BJ (cell line): Measurements from ENCODE around the gene CLEC20A. TPM values are rescaled to one million over a fixed set of nuclear protein-coding genes. Genes with fewer than 3 reads are reported as not detected.

Experiments
- CTCF ChIA-PET: fragments of 350-600 bp; formaldehyde crosslinking; extraction: SDS; loops from one replicate; lab custom pipeline; 2021; ENCODE audit warnings: antibody characterized with exemption, inconsistent platforms; lab: Yijun Ruan, JAX
- POLR2A ChIA-PET: fragments of 300-600 bp; sonication (Branson Sonifier 250); formaldehyde crosslinking; extraction: SDS; loops from one replicate; lab custom pipeline; 2021; ENCODE audit warnings: antibody characterized with exemption; lab: Charles Lee
- DNase-seq: peaks from one replicate; pipeline ENCODE4 v3.0.0-alpha.2; 2011; ENCODE audit warnings: low read depth
- H3K27me3 ChIP-seq: 2 replicates; pipeline ENCODE4 v1.6.0; 2011; ENCODE audit warnings: low read length; ENCODE audit not compliant: control insufficient read depth, insufficient read depth
- H3K36me3 ChIP-seq: 2 replicates; pipeline ENCODE4 v1.5.1; 2011; ENCODE audit warnings: low read length; ENCODE audit not compliant: control insufficient read depth, insufficient read depth
- H3K4me3 ChIP-seq: 2 replicates; pipeline ENCODE4 v1.5.1; 2011; ENCODE audit warnings: low read depth, mild to moderate bottlenecking, control low read depth, low read length
- polyA plus RNA-seq: library from polyadenylated mRNA; depleted of rRNA; stranded (reverse); fragments of >200 nt; gene quantifications from 2 replicates; pipeline ENCODE4 v1.2.3, GENCODE V29; 2011
- TF ChIP-seq, protein P1 (sequence below): IDR thresholded peaks from 2 replicates; pipeline ENCODE4 v1.5.1; 2011; ENCODE audit warnings: low read depth, mild to moderate bottlenecking, control low read depth, inconsistent platforms, low read length, moderate library complexity; ENCODE audit not compliant: insufficient read depth

CLEC20A gene
- polyA plus RNA-seq, 1 experiment: not detected

DNA sequence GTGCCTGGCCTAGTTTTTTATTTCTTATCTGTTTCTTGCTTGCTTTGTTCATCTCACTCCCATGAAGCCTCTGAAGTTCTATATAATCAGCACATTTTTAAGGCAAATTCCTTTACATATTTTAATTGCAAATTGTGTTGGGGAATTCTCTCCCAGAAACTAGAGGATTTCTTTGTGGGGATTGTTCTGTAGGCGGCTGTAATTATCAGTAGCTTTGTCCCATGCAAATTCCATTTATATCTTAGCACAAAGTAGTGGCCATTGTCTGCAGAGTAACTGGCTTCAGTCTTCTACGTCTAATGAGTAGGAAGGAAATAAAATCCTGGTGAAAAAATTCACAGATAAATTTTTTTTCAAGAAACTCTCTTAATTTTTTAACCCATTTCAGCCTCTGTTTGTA, 35.7 kb downstream of the CLEC20A start:
- H3K4me3 ChIP-seq: no peak overlapping the region
- H3K27me3 ChIP-seq: no peaks in the 10 kb centered on the region
- no peak for DNase-seq
- ChIA-PET POLR2A (no interaction called here), CTCF (no interaction called here)
- peaks cover 10% of the 10 kb centered on the region for H3K36me3 ChIP-seq
- TF ChIP-seq, protein P1, sequence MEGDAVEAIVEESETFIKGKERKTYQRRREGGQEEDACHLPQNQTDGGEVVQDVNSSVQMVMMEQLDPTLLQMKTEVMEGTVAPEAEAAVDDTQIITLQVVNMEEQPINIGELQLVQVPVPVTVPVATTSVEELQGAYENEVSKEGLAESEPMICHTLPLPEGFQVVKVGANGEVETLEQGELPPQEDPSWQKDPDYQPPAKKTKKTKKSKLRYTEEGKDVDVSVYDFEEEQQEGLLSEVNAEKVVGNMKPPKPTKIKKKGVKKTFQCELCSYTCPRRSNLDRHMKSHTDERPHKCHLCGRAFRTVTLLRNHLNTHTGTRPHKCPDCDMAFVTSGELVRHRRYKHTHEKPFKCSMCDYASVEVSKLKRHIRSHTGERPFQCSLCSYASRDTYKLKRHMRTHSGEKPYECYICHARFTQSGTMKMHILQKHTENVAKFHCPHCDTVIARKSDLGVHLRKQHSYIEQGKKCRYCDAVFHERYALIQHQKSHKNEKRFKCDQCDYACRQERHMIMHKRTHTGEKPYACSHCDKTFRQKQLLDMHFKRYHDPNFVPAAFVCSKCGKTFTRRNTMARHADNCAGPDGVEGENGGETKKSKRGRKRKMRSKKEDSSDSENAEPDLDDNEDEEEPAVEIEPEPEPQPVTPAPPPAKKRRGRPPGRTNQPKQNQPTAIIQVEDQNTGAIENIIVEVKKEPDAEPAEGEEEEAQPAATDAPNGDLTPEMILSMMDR: no peak

DNA sequence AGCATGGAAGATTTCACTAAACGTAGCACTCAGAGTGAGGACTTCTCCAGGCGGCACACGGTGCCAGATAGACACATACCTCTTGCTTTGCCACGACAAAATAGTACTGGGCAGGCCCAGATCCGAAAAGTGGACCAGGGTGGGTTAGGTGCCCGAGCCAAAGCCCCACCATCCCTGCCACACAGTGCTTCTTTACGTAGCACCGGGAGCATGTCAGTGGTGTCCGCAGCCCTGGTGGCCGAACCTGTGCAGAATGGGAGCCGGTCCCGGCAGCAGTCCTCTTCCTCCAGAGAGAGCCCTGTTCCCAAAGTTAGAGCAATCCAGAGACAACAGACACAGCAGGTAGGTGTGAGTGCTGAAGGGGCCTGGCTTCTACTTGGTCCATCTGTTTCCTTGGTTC, 38.6 kb downstream of the CLEC20A start:
- CTCF ChIA-PET: no interaction called here
- POLR2A ChIA-PET: no interaction called here
- no peaks in the 10 kb centered on the region for H3K27me3 ChIP-seq

DNA sequence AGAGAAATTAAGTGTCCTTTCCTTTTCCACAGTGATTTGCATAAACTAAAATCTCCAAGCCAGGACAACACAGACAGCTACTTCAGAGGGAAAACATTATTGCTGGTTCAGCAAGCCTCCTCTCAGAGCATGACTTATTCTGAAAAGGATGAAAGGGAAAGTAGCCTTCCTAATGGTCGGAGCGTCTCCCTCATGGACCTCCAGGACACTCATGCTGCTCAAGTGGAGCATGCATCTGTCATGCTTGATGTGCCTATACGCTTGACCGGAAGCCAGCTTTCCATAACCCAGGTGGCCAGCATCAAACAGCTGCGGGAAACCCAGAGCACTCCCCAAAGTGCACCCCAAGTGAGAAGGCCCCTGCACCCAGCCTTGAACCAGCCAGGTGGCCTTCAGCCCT, 39.1 kb downstream of the CLEC20A start:
- Histone ChIP-seq H3K36me3 (peaks cover 9% of the 10 kb centered on the region), H3K27me3 (no peaks in the 10 kb centered on the region), H3K4me3 (no peak overlapping the region)
- POLR2A ChIA-PET: no interaction called here
- TF ChIP-seq, protein P1: no peak
- CTCF ChIA-PET: interaction anchor here (0.7 kb wide), 1 partner anchor 426 kb away, joined by 3 read pairs; no protein-coding TSS in a partner anchor
- no peak for DNase-seq

More for the DNA sequence above, 38.6 kb downstream of the CLEC20A start:
- DNase-seq: no peak
- H3K4me3 ChIP-seq: no peak overlapping the region
- TF ChIP-seq, protein P1: no peak
- H3K36me3 ChIP-seq: peaks cover 9% of the 10 kb centered on the region

DNA sequence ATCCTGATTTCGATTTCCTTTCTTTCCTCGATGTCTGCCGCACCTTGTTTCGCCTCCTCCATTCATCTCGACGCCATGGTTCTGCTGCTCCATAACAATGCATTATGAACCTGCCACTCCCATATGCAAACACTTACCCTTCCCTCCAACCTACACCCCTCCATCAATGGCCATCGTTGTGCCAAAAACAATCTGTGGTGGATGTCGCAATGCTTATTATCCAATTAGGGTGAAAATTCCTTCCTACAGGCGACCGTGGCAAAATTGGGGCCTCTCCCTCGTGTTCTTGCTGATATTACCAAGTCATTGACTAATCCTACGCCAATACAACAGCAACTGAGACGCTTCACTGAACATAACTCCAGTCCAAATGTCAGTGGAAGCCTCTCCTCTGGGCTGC, 40.3 kb downstream of the CLEC20A start:
- TF ChIP-seq, protein P1: no peak
- H3K27me3 ChIP-seq: no peaks in the 10 kb centered on the region
- ChIA-PET CTCF (no interaction called here), POLR2A (no interaction called here)
- no peak overlapping the region for H3K4me3 ChIP-seq
- peaks cover 10% of the 10 kb centered on the region for H3K36me3 ChIP-seq
- DNase-seq: no peak

DNA sequence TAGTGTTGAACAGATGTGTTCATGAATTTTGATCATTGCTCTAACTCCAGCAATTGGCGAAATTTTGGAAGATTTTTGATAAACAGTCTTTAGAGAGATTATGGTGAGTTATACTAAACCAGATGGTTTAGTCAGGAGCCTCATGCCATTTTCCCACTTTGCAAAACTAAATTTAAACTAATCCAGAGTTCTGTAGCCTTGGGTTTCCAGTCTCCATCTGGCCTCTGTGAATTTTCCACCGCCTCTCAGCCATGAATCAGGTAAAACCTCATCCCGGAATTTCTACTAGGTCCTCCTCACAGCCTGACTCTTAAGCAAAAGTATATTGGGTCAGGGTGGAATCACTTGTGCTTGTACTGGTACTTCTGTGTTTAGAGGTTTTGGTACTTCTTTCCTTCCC, 44.8 kb downstream of the CLEC20A start:
- no peaks in the 10 kb centered on the region for H3K27me3 ChIP-seq
- no peak for DNase-seq
- CTCF ChIA-PET: no interaction called here

More for the DNA sequence above, 44.8 kb downstream of the CLEC20A start:
- POLR2A ChIA-PET: no interaction called here
- H3K4me3 ChIP-seq: no peak overlapping the region
- TF ChIP-seq, protein P1: no peak
- H3K36me3 ChIP-seq: peaks cover 1% of the 10 kb centered on the region; the same call in 1 of the 2 replicates
